ENCODE data around the gene PPP1R18. TPM values are rescaled to one million over a fixed set of nuclear protein-coding genes. Genes with fewer than 3 reads are reported as not detected.

The PPP1R18 gene
- total and polyA plus RNA-seq, 9 of the 15 experiments (the other 6 are each of a cell fraction or from before 2014, with no cell fraction given) = 12.0 to 99.2 (median 42.6) TPM

- TF ChIP-seq E2F8 (IDR thresholded peaks at IDR 0.05; ENCODE audit: low read depth, partially characterized antibody) = peak; percentile 99
- no peak for TF ChIP-seq ADNP (tag; IDR thresholded peaks at IDR 0.05)
- no peak for TF ChIP-seq HNRNPH1 (optimal IDR thresholded peaks at IDR 0.05; ENCODE audit: low read depth, low read length)
- TF ChIP-seq RBM25 (IDR thresholded peaks at IDR 0.05; ENCODE audit: low read depth, low read length, severe bottlenecking) = peak; percentile 79
- TF ChIP-seq LCOR (CRISPR knock-in tag; IDR thresholded peaks at IDR 0.05) = peak; percentile 96
- TF ChIP-seq FOXA1 (IDR thresholded peaks at IDR 0.05; ENCODE audit: borderline replicate concordance) = no peak
- TF ChIP-seq FIP1L1 (IDR thresholded peaks at IDR 0.05; ENCODE audit: low read depth, low read length, poor library complexity, severe bottlenecking) = no peak
- TF ChIP-seq ZBTB9 (CRISPR knock-in tag; IDR thresholded peaks at IDR 0.05) = peak; percentile 0; the same call in 1 of the 2 replicates
- TF ChIP-seq ZEB2 (IDR thresholded peaks at IDR 0.05) = peak; percentile 78
- no peak for TF ChIP-seq MCM5 (IDR thresholded peaks at IDR 0.05; ENCODE audit: low read depth)
- no peak for TF ChIP-seq ZBTB26 (CRISPR knock-in tag; IDR thresholded peaks at IDR 0.05)
- TF ChIP-seq ZNF23 (CRISPR knock-in tag; IDR thresholded peaks at IDR 0.05) = no peak
- peak; percentile 82 for TF ChIP-seq RBM39 (optimal IDR thresholded peaks at IDR 0.05; ENCODE audit: low read depth, low read length)
- no peak for TF ChIP-seq BDP1 (IDR thresholded peaks at IDR 0.05; ENCODE audit: insufficient read depth, insufficient read length)
- TF ChIP-seq NCOA2 (IDR thresholded peaks at IDR 0.05; ENCODE audit: partially characterized antibody in 2 of 2) = no peak
- peak; percentile 73 for TF ChIP-seq HDAC3 (IDR thresholded peaks at IDR 0.05; ENCODE audit: borderline replicate concordance, partially characterized antibody)
- TF ChIP-seq KLF1 (tag; IDR thresholded peaks at IDR 0.05) = no peak
- no peak for TF ChIP-seq IFI16 (CRISPR knock-in tag; IDR thresholded peaks at IDR 0.05)
- TF ChIP-seq ILK (tag; IDR thresholded peaks at IDR 0.05; ENCODE audit: borderline replicate concordance, low read depth) = no peak
- TF ChIP-seq IRF1 (CRISPR knock-in tag; IDR thresholded peaks at IDR 0.05; ENCODE audit: borderline replicate concordance) = no peak
- no peak; a peak in 1 of 4 replicates for TF ChIP-seq SIX5 (IDR thresholded peaks at IDR 0.05; ENCODE audit: borderline replicate concordance in 1 of 2, insufficient read depth in 1 of 2, low read depth in 1 of 2, low read length in 2 of 2)
- TF ChIP-seq ZNF12 (CRISPR knock-in tag; IDR thresholded peaks at IDR 0.05) = no peak; the same call in 1 of the 2 replicates
- peak; percentile 95 for TF ChIP-seq TAF9B (IDR thresholded peaks at IDR 0.05; ENCODE audit: partially characterized antibody)
Observed at GRCh38 chr6:30717129-30717844, 30.8 kb upstream of the PPP1R18 start, which contains the start of gene MDC1 (continued).
